IMR-90 (cell line): ENCODE measurements around the gene GRIK1. TPM values are rescaled to one million over a fixed set of nuclear protein-coding genes. Genes with fewer than 3 reads are reported as not detected.

Experiments used
- ATAC-seq: fragments of 200-7000 bp; cut with Tn5 transposase; 2 replicates; pipeline ENCODE4 v1.9.1; 2020; ENCODE audit warnings: low read depth, mild to moderate bottlenecking, moderate library complexity
- BruUV-seq: library from RNA; stranded (reverse); fragments of 400-500 nt; replicated peaks from 2 replicates; lab custom pipeline; 2021; lab: Mats Ljungman, UMichigan
- CTCF ChIA-PET: fragments of 300-600 bp; formaldehyde crosslinking; extraction: SDS; loops from one replicate; lab custom pipeline; 2021; ENCODE audit warnings: antibody characterized with exemption; lab: Yijun Ruan, JAX
- POLR2A ChIA-PET: fragments of 300-600 bp; sonication (Branson Sonifier 250); formaldehyde crosslinking; loops from one replicate; lab custom pipeline; 2022; ENCODE audit warnings: antibody characterized with exemption; ENCODE audit not compliant: unreplicated experiment; lab: Charles Lee
- DNase-seq: peaks from one replicate; pipeline ENCODE4 v3.0.0; 2013
- H2AFZ ChIP-seq: replicated peaks from 2 replicates; pipeline ENCODE3; 2013; ENCODE audit warnings: low read length, mild to moderate bottlenecking; ENCODE audit not compliant: poor library complexity
- H2AK5ac ChIP-seq: 2 replicates; pipeline ENCODE4 v1.6.1; 2013; ENCODE audit warnings: low read depth, low read length, inconsistent platforms
- H2AK9ac ChIP-seq: replicated peaks from 2 replicates; pipeline ENCODE3; 2013; ENCODE audit warnings: mild to moderate bottlenecking, low read depth, low read length, moderate library complexity; ENCODE audit not compliant: poor library complexity
- H2BK120ac ChIP-seq: 2 replicates; pipeline ENCODE4 v1.6.1; 2013; ENCODE audit warnings: low read depth, low read length, inconsistent platforms
- H2BK15ac ChIP-seq: 3 replicates; pipeline ENCODE4 v1.6.1; 2013; ENCODE audit warnings: low read depth, low read length, inconsistent platforms
- H2BK20ac ChIP-seq: 2 replicates; pipeline ENCODE4 v1.6.1; 2013; ENCODE audit warnings: low read depth, mild to moderate bottlenecking, inconsistent platforms, low read length, moderate library complexity
- H2BK5ac ChIP-seq: 2 replicates; pipeline ENCODE4 v1.6.1; 2013; ENCODE audit warnings: mild to moderate bottlenecking, low read depth, low read length, inconsistent platforms; ENCODE audit not compliant: poor library complexity, severe bottlenecking
- H3K14ac ChIP-seq: replicated peaks from 2 replicates; pipeline ENCODE4 v1.6.1; 2013; ENCODE audit warnings: low read depth, low read length, inconsistent platforms
- H3K18ac ChIP-seq: 2 replicates; pipeline ENCODE4 v1.6.1; 2013; ENCODE audit warnings: low read depth, low read length, control low read depth
- H3K23ac ChIP-seq: 2 replicates; pipeline ENCODE4 v1.6.1; 2013; ENCODE audit warnings: low read depth, low read length, inconsistent platforms
- H3K27ac ChIP-seq: 2 replicates; pipeline ENCODE4 v1.5.1; 2013; ENCODE audit warnings: mild to moderate bottlenecking, control low read depth, low read length; ENCODE audit not compliant: insufficient read depth
- H3K27me3 ChIP-seq: 2 replicates; pipeline ENCODE4 v1.6.1; 2013; ENCODE audit warnings: low read length; ENCODE audit not compliant: control insufficient read depth, insufficient read depth
- H3K36me3 ChIP-seq: 2 replicates; pipeline ENCODE4 v1.6.1; 2013; ENCODE audit warnings: low read length, mixed read lengths; ENCODE audit not compliant: control insufficient read depth, insufficient read depth
- H3K4ac ChIP-seq: 2 replicates; pipeline ENCODE4 v1.6.1; 2013; ENCODE audit warnings: low read depth, low read length, inconsistent platforms
- H3K4me1 ChIP-seq: 2 replicates; pipeline ENCODE4 v1.6.1; 2013; ENCODE audit warnings: low read length, mixed read lengths; ENCODE audit not compliant: control insufficient read depth, insufficient read depth
- H3K4me2 ChIP-seq: 2 replicates; pipeline ENCODE4 v1.6.1; 2013; ENCODE audit warnings: low read depth, mild to moderate bottlenecking, control low read depth, low read length, moderate library complexity
- H3K4me3 ChIP-seq: 2 replicates; pipeline ENCODE4 v1.5.1; 2013; ENCODE audit warnings: low read depth, mild to moderate bottlenecking, control low read depth, low read length, moderate library complexity; ENCODE audit not compliant: insufficient read depth
- H3K56ac ChIP-seq: 2 replicates; pipeline ENCODE4 v1.6.1; 2013; ENCODE audit warnings: low read length, inconsistent platforms; ENCODE audit not compliant: insufficient read depth; ENCODE audit errors: extremely low read depth
- H3K79me1 ChIP-seq, 2 experiments: 2 replicates each; pipeline ENCODE4 v1.6.1; 2013; ENCODE audit warnings: low read length in 2 of 2, inconsistent platforms in 1 of 2, low read depth in 1 of 2
- H3K9ac ChIP-seq: 2 replicates; pipeline ENCODE4 v1.6.1; 2013; ENCODE audit warnings: low read depth, low read length, control low read depth
- H3K9me1 ChIP-seq: 2 replicates; pipeline ENCODE4 v1.6.1; 2013; ENCODE audit warnings: low read length, inconsistent platforms; ENCODE audit not compliant: insufficient read depth
- H3K9me3 ChIP-seq: 2 replicates; pipeline ENCODE4 v1.6.1; 2013; ENCODE audit warnings: low read length; ENCODE audit not compliant: control insufficient read depth, insufficient read depth
- H4K20me1 ChIP-seq: 2 replicates; pipeline ENCODE4 v1.6.1; 2013; ENCODE audit warnings: low read length, inconsistent platforms; ENCODE audit not compliant: insufficient read depth
- H4K5ac ChIP-seq: 2 replicates; pipeline ENCODE4 v1.6.1; 2013; ENCODE audit warnings: mild to moderate bottlenecking, low read depth, low read length, control low read depth
- H4K8ac ChIP-seq, 2 experiments: 2 replicates each; pipeline ENCODE4 v1.6.1; 2013; ENCODE audit warnings: low read depth in 2 of 2, low read length in 2 of 2, control low read depth in 1 of 2, inconsistent platforms in 1 of 2
- H4K91ac ChIP-seq: 2 replicates; pipeline ENCODE4 v1.6.1; 2013; ENCODE audit warnings: low read depth, low read length, inconsistent platforms; ENCODE audit not compliant: insufficient read depth
- MAFK ChIP-seq: IDR thresholded peaks from 2 replicates; pipeline ENCODE4 v1.6.1; 2012; ENCODE audit warnings: low read depth, low read length, improper control_type of control experiment
- NFE2L2 ChIP-seq: fragments of 150-350 bp; IDR thresholded peaks from 2 replicates; pipeline ENCODE4 v1.6.1; 2016; ENCODE audit warnings: low read depth, mild to moderate bottlenecking, low read length
- RAD21 ChIP-seq: IDR thresholded peaks from 2 replicates; pipeline ENCODE4 v1.6.1; 2012; ENCODE audit warnings: low read length, improper control_type of control experiment
- WGBS, 2 experiments: methylation state at CpG; one replicate each; pipeline versions ENCODE4 v1.1.5 to v1.1.7; 2013; ENCODE audit warnings: missing lambda C conversion rate in 2 of 2; ENCODE audit not compliant: insufficient read length in 1 of 2; ENCODE audit errors: extremely low coverage in 2 of 2; 5-methylcytosine and 5-hydroxymethylcytosine counted together
- dilution Hi-C: fragments of 300-500 bp; cut with HindIII; formaldehyde crosslinking; loops from one replicate; pipeline ENCODE4 v1.14.3; 2018; ENCODE audit warnings: low sequenced_read_pairs; ENCODE audit not compliant: unreplicated experiment
- in situ Hi-C: fragments of 300-500 bp; cut with MboI; formaldehyde crosslinking; loops from 3 replicates; pipeline ENCODE4 v1.14.3; 2019; ENCODE audit warnings: low sequenced_read_pairs, inconsistent platforms, mixed read lengths
- intact Hi-C: fragments of 100-400 bp; cut with micrococcal nuclease; formaldehyde crosslinking; loops from 2 replicates; pipeline ENCODE4 v1.10.0; 2022
- polyA plus RNA-seq, 3 experiments: library from polyadenylated mRNA; depleted of rRNA; stranded (reverse); fragments of >200 nt; gene quantifications; 2 replicates each; pipeline ENCODE4 v1.2.3, GENCODE V29; 2012; ENCODE audit warnings: low replicate concordance in 1 of 3
- total RNA-seq: library from RNA; depleted of rRNA; stranded (reverse); fragments of >200 nt; gene quantifications from 2 replicates; pipeline ENCODE4 v1.2.3, GENCODE V29; 2012

Gene GRIK1
- total and polyA plus RNA-seq, 2 of the 4 experiments (the other 2 are of a cell fraction) = not detected

DNA sequence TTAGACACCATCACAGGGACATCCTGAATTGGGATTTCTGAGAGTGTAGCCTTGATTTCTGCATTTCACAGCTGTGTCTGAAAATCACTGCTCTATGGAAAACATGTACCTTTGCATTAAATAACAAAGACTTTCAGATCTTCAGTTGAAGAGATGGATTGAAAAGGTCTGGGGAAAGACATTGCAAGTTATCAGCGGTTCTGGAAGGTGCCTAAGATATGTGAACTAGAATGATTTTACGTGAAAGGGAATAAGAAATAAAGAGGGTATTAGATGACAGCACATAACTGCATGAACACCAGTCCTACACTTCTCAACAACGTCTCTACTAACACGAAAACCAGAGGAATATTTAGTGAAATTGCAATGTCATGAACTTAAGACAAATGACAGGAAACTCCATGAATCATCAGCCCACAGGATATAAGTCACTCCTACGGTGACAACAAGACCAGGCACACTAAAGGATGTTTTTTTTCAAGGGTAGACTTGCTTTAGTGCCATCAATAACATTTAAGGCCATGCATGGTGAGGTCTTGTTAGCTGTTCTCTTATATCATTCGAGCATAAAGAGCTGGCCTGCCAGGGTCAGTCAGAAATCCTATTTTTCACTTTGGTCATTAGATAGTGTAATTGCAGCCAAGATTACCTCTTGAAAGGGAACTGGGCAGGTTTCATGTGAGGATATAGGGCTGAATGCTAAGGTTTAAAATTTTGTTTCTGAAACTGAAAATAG, 283.1 kb downstream of the GRIK1 start:
- Histone ChIP-seq H3K56ac (0 out of 2 replicates have a peak overlapping the region, but pooled peaks have one; percentile 5), H3K18ac (peak overlapping the region; percentile 67; the same call in 1 of the 2 replicates), H3K9me3 (no peaks in the 10 kb centered on the region), H3K9ac (no peak overlapping the region; the same call in 1 of the 2 replicates), H2AFZ (no peak overlapping the region), H4K5ac (peak overlapping the region; percentile 33; the same call in 1 of the 2 replicates), H2BK120ac (peak overlapping the region; percentile 79), H2BK5ac (peak overlapping the region; percentile 51), H4K8ac (peak overlapping the region in 1 of 2 experiments; percentile 36; a peak in 2 of 4 replicates), H3K4me2 (peak overlapping the region; percentile 17; the same call in 1 of the 2 replicates), H3K4ac (peak overlapping the region; percentile 24; the same call in 1 of the 2 replicates), H2BK15ac (0 out of 3 replicates have a peak overlapping the region, but pooled peaks have one; percentile 22), H4K20me1 (no peaks in the 10 kb centered on the region), H3K4me3 (no peak overlapping the region), H3K4me1 (peaks cover 3% of the 10 kb centered on the region; the same call in 1 of the 2 replicates), H2BK20ac (peak overlapping the region; percentile 40; the same call in 1 of the 2 replicates), H4K91ac (0 out of 2 replicates have a peak overlapping the region, but pooled peaks have one; percentile 7), H3K27me3 (no peaks in the 10 kb centered on the region), H2AK5ac (no peak overlapping the region), H3K23ac (no peak overlapping the region), H3K79me1 (no peaks in the 10 kb centered on the region), H3K14ac (peak overlapping the region; percentile 41; the same call in 1 of the 2 replicates), H3K27ac (no peak overlapping the region), H3K36me3 (no peaks in the 10 kb centered on the region), H3K9me1 (no peaks in the 10 kb centered on the region), H2AK9ac (no peak overlapping the region)
- in situ Hi-C loops (no loop called here), dilution Hi-C loops (no loop called here), intact Hi-C loops (no loop called here)
- ChIA-PET POLR2A (no interaction called here), CTCF (interaction anchor here (0.6 kb wide), 1 partner anchor 36 kb away, joined by 3 read pairs; no protein-coding TSS in a partner anchor)
- TF ChIP-seq RAD21 (no peak), MAFK (peak; percentile 46; the same call in 1 of the 2 replicates), NFE2L2 (peak; percentile 65)
- DNase-seq (peak; percentile 85), ATAC-seq (peak; percentile 76)
- BruUV-seq = no TSS peak
- WGBS, 2 experiments = no CpG with 5 or more reads among the region's 6 CpGs
